WTC11 (cell line): ENCODE measurements around the gene ABCA5. TPM values are rescaled to one million over a fixed set of nuclear protein-coding genes. Genes with fewer than 3 reads are reported as not detected.

Experiments
- ATAC-seq: fragments of 200-7000 bp; cut with Tn5 transposase; 2 replicates; pipeline ENCODE4 v1.10.0; 2021; ENCODE audit warnings: mild to moderate bottlenecking, moderate library complexity
- CTCF ChIA-PET: fragments of 300-600 bp; sonication (Branson Sonifier 250); formaldehyde crosslinking; loops from one replicate; lab custom pipeline; 2021; ENCODE audit warnings: antibody characterized with exemption; lab: Charles Lee
- POLR2A ChIA-PET: fragments of 350-600 bp; sonication (Branson Sonifier 250); formaldehyde crosslinking; loops from one replicate; lab custom pipeline; 2021; ENCODE audit warnings: antibody characterized with exemption; lab: Charles Lee
- DNase-seq: peaks from one replicate; pipeline ENCODE4 v3.0.0; 2021; ENCODE audit warnings: low spot score
- H3K27ac Mint-ChIP-seq: 2 replicates; pipeline ENCODE4 v1.8.0; 2021; ENCODE audit warnings: mixed read lengths
- H3K27me3 Mint-ChIP-seq: 2 replicates; pipeline ENCODE4 v1.8.0; 2021; ENCODE audit warnings: low read depth, mild to moderate bottlenecking, moderate library complexity, mixed read lengths
- H3K36me3 Mint-ChIP-seq: 2 replicates; pipeline ENCODE4 v1.8.0; 2021; ENCODE audit warnings: mixed read lengths
- H3K4me1 Mint-ChIP-seq: 2 replicates; pipeline ENCODE4 v1.8.0; 2022; ENCODE audit warnings: mixed read lengths
- H3K4me3 Mint-ChIP-seq: 2 replicates; pipeline ENCODE4 v1.8.0; 2021; ENCODE audit warnings: mild to moderate bottlenecking, moderate library complexity, mixed read lengths
- H3K9me3 Mint-ChIP-seq: 2 replicates; pipeline ENCODE4 v1.8.0; 2021; ENCODE audit warnings: mixed read lengths
- ESRRA ChIP-seq: sonication (generic); formaldehyde crosslinking; IDR thresholded peaks from 2 replicates; pipeline ENCODE4 v1.8.1; 2022; ENCODE audit warnings: mild to moderate bottlenecking, missing genetic modification reagents, borderline replicate concordance
- ETV6 ChIP-seq: sonication (generic); formaldehyde crosslinking; IDR thresholded peaks from 2 replicates; pipeline ENCODE4 v1.8.1; 2022; ENCODE audit warnings: mild to moderate bottlenecking, missing genetic modification reagents
- FOXK1 ChIP-seq: sonication (generic); formaldehyde crosslinking; IDR thresholded peaks from 2 replicates; pipeline ENCODE4 v1.8.0; 2022; ENCODE audit warnings: mild to moderate bottlenecking, moderate library complexity, missing genetic modification reagents
- GTF2I ChIP-seq: fragments of 250-450 bp; sonication (Bioruptor Pico); conservative IDR thresholded peaks from 2 replicates; pipeline ENCODE4 v1.4.0; 2021; ENCODE audit warnings: mild to moderate bottlenecking
- MXD4 ChIP-seq: fragments of 250-450 bp; sonication (Bioruptor Pico); IDR thresholded peaks from 2 replicates; pipeline ENCODE4 v1.8.0; 2021; ENCODE audit warnings: mild to moderate bottlenecking, moderate library complexity, borderline replicate concordance
- OVOL2 ChIP-seq: fragments of 250-450 bp; sonication (Bioruptor Pico); IDR thresholded peaks from 2 replicates; pipeline ENCODE4 v1.9.0; 2021; ENCODE audit warnings: mild to moderate bottlenecking, borderline replicate concordance
- SMAD4 ChIP-seq: sonication (generic); formaldehyde crosslinking; IDR thresholded peaks from 2 replicates; pipeline ENCODE4 v1.8.0; 2022; ENCODE audit warnings: mild to moderate bottlenecking, missing genetic modification reagents
- SOX15 ChIP-seq: fragments of 250-450 bp; sonication (Bioruptor Pico); IDR thresholded peaks from 2 replicates; pipeline ENCODE4 v1.9.0; 2021; ENCODE audit warnings: mild to moderate bottlenecking
- ZNF121 ChIP-seq: sonication (generic); formaldehyde crosslinking; IDR thresholded peaks from 2 replicates; pipeline ENCODE4 v1.8.0; 2023; ENCODE audit warnings: missing genetic modification reagents
- ZNF138 ChIP-seq: sonication (generic); formaldehyde crosslinking; conservative IDR thresholded peaks from 2 replicates; pipeline ENCODE4 v1.8.1; 2022; ENCODE audit warnings: mild to moderate bottlenecking, moderate library complexity, missing genetic modification reagents
- ZNF263 ChIP-seq: sonication (generic); formaldehyde crosslinking; IDR thresholded peaks from 2 replicates; pipeline ENCODE4 v1.8.1; 2022; ENCODE audit warnings: low read depth, mild to moderate bottlenecking, moderate library complexity, missing genetic modification reagents
- ZNF317 ChIP-seq: sonication (generic); formaldehyde crosslinking; IDR thresholded peaks from 2 replicates; pipeline ENCODE4 v1.8.1; 2023; ENCODE audit warnings: low read depth, mild to moderate bottlenecking, moderate library complexity, missing genetic modification reagents, borderline replicate concordance
- ZNF423 ChIP-seq: fragments of 250-450 bp; sonication (Bioruptor Pico); IDR thresholded peaks from 2 replicates; pipeline ENCODE4 v2.1.2; 2022; ENCODE audit warnings: mild to moderate bottlenecking, moderate library complexity
- total RNA-seq: library from RNA; stranded (reverse); gene quantifications from 3 replicates; pipeline ENCODE4 v1.2.3, GENCODE V29; 2021
- TF ChIP-seq, protein P1 (sequence below): sonication (generic); formaldehyde crosslinking; IDR thresholded peaks from 2 replicates; pipeline ENCODE4 v1.8.0; 2023; ENCODE audit warnings: missing genetic modification reagents, mild to moderate bottlenecking, borderline replicate concordance
- TF ChIP-seq, protein P2 (sequence below): sonication (generic); formaldehyde crosslinking; IDR thresholded peaks from 2 replicates; pipeline ENCODE4 v1.8.0; 2022; ENCODE audit warnings: missing genetic modification reagents
- TF ChIP-seq, protein P3 (sequence below): fragments of 250-450 bp; sonication (Bioruptor Pico); IDR thresholded peaks from 2 replicates; pipeline ENCODE4 v1.9.0; 2021; ENCODE audit warnings: mild to moderate bottlenecking
- TF ChIP-seq, protein P4 (sequence below): sonication (generic); formaldehyde crosslinking; conservative IDR thresholded peaks from 2 replicates; pipeline ENCODE4 v1.8.1; 2022; ENCODE audit warnings: mild to moderate bottlenecking, missing genetic modification reagents

ABCA5 gene
- total RNA-seq, 1 experiment from 2014 or later = 1.8 TPM

DNA sequence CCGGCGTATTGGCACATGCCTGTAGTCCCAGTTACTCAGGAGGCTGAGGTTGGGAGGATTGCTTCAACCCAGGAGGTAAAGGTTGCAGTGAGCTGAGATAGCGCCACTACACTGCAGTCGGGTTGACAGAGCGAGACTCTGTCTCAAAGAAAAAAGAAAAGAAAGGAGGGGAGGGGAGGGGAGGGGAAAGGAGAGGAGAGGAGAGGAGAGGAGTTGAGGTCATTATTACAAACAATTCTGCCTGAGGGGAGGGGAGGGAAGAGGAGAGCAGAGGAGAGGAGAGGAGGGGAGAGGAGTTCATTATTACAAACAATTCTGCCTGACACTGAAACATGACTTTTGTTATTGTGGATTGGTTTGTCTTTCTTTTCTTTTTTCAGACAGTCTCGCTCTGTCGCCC, 19.8 kb upstream of the ABCA5 start (continued):
- TF ChIP-seq, protein P1, sequence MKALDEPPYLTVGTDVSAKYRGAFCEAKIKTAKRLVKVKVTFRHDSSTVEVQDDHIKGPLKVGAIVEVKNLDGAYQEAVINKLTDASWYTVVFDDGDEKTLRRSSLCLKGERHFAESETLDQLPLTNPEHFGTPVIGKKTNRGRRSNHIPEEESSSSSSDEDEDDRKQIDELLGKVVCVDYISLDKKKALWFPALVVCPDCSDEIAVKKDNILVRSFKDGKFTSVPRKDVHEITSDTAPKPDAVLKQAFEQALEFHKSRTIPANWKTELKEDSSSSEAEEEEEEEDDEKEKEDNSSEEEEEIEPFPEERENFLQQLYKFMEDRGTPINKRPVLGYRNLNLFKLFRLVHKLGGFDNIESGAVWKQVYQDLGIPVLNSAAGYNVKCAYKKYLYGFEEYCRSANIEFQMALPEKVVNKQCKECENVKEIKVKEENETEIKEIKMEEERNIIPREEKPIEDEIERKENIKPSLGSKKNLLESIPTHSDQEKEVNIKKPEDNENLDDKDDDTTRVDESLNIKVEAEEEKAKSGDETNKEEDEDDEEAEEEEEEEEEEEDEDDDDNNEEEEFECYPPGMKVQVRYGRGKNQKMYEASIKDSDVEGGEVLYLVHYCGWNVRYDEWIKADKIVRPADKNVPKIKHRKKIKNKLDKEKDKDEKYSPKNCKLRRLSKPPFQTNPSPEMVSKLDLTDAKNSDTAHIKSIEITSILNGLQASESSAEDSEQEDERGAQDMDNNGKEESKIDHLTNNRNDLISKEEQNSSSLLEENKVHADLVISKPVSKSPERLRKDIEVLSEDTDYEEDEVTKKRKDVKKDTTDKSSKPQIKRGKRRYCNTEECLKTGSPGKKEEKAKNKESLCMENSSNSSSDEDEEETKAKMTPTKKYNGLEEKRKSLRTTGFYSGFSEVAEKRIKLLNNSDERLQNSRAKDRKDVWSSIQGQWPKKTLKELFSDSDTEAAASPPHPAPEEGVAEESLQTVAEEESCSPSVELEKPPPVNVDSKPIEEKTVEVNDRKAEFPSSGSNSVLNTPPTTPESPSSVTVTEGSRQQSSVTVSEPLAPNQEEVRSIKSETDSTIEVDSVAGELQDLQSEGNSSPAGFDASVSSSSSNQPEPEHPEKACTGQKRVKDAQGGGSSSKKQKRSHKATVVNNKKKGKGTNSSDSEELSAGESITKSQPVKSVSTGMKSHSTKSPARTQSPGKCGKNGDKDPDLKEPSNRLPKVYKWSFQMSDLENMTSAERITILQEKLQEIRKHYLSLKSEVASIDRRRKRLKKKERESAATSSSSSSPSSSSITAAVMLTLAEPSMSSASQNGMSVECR = no peak

DNA sequence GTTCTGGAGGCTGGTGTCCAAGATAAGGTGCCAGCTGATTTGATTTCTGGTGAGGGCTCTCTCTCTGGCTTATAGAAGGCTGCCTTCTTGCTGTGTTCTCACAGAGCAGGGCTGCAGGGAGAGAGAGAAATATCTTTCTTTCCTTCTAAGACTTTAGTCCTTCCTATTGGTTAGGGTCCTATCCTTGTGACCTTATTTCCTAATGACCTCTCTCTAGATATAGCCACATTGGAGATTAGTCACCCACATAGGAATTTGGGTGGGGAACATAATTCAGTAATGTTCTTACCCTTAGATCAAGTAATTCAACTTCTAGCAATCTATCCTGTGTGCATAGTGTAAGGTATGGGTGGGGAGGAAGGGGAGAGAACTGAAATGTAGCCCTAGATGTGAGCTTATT, 18.0 kb upstream of the ABCA5 start:
- H3K4me1 Mint-ChIP-seq = peaks cover 23% of the 10 kb centered on the region
- POLR2A ChIA-PET = interaction anchor here (0.7 kb wide), 1 partner anchor 123 kb away, joined by 5 read pairs; no protein-coding TSS in a partner anchor
- DNase-seq (no peak), ATAC-seq (no peak)
- no peaks in the 10 kb centered on the region for H3K36me3 Mint-ChIP-seq
- no peak overlapping the region for H3K4me3 Mint-ChIP-seq
- H3K27ac Mint-ChIP-seq = no peak overlapping the region
- no peaks in the 10 kb centered on the region for H3K27me3 Mint-ChIP-seq
- TF ChIP-seq, protein P2, sequence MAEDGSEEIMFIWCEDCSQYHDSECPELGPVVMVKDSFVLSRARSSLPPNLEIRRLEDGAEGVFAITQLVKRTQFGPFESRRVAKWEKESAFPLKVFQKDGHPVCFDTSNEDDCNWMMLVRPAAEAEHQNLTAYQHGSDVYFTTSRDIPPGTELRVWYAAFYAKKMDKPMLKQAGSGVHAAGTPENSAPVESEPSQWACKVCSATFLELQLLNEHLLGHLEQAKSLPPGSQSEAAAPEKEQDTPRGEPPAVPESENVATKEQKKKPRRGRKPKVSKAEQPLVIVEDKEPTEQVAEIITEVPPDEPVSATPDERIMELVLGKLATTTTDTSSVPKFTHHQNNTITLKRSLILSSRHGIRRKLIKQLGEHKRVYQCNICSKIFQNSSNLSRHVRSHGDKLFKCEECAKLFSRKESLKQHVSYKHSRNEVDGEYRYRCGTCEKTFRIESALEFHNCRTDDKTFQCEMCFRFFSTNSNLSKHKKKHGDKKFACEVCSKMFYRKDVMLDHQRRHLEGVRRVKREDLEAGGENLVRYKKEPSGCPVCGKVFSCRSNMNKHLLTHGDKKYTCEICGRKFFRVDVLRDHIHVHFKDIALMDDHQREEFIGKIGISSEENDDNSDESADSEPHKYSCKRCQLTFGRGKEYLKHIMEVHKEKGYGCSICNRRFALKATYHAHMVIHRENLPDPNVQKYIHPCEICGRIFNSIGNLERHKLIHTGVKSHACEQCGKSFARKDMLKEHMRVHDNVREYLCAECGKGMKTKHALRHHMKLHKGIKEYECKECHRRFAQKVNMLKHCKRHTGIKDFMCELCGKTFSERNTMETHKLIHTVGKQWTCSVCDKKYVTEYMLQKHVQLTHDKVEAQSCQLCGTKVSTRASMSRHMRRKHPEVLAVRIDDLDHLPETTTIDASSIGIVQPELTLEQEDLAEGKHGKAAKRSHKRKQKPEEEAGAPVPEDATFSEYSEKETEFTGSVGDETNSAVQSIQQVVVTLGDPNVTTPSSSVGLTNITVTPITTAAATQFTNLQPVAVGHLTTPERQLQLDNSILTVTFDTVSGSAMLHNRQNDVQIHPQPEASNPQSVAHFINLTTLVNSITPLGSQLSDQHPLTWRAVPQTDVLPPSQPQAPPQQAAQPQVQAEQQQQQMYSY (CRISPR knock-in tag) = no peak
- TF ChIP-seq SOX15 = no peak
- CTCF ChIA-PET = no interaction called here
- H3K9me3 Mint-ChIP-seq = no peaks in the 10 kb centered on the region

DNA sequence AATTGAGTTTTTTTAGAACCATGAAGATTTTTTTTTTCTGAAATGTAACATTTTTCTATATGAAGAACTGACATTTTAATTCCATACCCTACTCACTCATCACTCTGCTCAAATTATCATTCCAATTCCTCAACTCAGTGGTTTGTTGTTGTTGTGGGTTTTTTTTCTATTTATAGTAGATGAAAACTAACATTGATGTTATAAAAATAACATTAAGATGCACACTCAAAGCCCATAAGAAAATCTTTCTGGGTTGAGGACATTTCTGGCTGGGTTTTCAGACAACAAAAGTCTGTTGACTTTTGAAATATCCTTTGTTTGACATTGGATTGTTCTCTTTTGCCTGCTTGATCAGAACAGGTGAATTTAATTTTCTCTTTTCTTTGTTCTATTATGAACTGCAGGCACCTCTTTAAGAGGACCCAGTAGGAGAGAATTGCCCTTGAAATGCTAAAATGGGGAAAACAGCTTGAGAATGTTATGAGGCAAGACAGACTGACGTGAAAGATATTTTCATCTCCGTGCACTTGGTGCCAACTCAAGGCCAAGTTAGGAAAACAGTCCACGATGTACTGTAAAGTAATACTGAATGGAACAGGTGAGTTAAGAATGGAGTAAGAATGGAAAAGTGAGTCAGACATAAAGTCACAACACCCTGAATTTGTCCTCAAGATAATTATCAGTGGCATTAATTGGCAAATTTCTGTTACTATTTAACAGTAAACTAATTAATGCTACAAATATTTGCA, 16.1 kb upstream of the ABCA5 start:
- H3K27ac Mint-ChIP-seq = no peak overlapping the region
- no peak for DNase-seq
- TF ChIP-seq ZNF423 (no peak), GTF2I (CRISPR knock-in tag) (no peak), ZNF263 (CRISPR knock-in tag) (no peak), ZNF121 (CRISPR knock-in tag) (no peak), ESRRA (CRISPR knock-in tag) (no peak), ETV6 (CRISPR knock-in tag) (no peak), FOXK1 (CRISPR knock-in tag) (no peak), ZNF317 (no peak), OVOL2 (CRISPR knock-in tag) (no peak), MXD4 (CRISPR knock-in tag) (no peak), SMAD4 (CRISPR knock-in tag) (no peak), ZNF138 (CRISPR knock-in tag) (no peak)
- TF ChIP-seq, protein P3, sequence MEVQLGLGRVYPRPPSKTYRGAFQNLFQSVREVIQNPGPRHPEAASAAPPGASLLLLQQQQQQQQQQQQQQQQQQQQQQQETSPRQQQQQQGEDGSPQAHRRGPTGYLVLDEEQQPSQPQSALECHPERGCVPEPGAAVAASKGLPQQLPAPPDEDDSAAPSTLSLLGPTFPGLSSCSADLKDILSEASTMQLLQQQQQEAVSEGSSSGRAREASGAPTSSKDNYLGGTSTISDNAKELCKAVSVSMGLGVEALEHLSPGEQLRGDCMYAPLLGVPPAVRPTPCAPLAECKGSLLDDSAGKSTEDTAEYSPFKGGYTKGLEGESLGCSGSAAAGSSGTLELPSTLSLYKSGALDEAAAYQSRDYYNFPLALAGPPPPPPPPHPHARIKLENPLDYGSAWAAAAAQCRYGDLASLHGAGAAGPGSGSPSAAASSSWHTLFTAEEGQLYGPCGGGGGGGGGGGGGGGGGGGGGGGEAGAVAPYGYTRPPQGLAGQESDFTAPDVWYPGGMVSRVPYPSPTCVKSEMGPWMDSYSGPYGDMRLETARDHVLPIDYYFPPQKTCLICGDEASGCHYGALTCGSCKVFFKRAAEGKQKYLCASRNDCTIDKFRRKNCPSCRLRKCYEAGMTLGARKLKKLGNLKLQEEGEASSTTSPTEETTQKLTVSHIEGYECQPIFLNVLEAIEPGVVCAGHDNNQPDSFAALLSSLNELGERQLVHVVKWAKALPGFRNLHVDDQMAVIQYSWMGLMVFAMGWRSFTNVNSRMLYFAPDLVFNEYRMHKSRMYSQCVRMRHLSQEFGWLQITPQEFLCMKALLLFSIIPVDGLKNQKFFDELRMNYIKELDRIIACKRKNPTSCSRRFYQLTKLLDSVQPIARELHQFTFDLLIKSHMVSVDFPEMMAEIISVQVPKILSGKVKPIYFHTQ = no peak
- TF ChIP-seq, protein P2 (CRISPR knock-in tag) = no peak
- TF ChIP-seq, protein P4, sequence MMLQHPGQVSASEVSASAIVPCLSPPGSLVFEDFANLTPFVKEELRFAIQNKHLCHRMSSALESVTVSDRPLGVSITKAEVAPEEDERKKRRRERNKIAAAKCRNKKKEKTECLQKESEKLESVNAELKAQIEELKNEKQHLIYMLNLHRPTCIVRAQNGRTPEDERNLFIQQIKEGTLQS (CRISPR knock-in tag) = no peak

More for the DNA sequence above, 16.1 kb upstream of the ABCA5 start:
- ChIA-PET CTCF (interaction anchor here (0.7 to 0.8 kb wide), 3 partner anchors 52 to 339 kb away, joined by 3 to 5 read pairs (median 4); no protein-coding TSS in a partner anchor), POLR2A (interaction anchor here (0.7 kb wide), 1 partner anchor 56 kb away, joined by 3 read pairs; no protein-coding TSS in a partner anchor)
- no peaks in the 10 kb centered on the region for H3K9me3 Mint-ChIP-seq
- H3K27me3 Mint-ChIP-seq = no peaks in the 10 kb centered on the region
- no peak overlapping the region for H3K4me3 Mint-ChIP-seq
- peaks cover 23% of the 10 kb centered on the region for H3K4me1 Mint-ChIP-seq
- no peak for ATAC-seq
- H3K36me3 Mint-ChIP-seq = no peaks in the 10 kb centered on the region
